Stimulated activated naive CD8-positive, alpha-beta T cell treated with anti-CD3 and anti-CD28 coated beads, Interleukin-15, Interleukin-2, amounts not matched to agents 100 U/mL and 50 U/mL, for 24 hours (primary cell): ENCODE data around the gene PCDHB7.
A peak's percentile ranks its signal among the peaks of the same experiment; 100 is the strongest.
"Not testable (repeated sequence)": the region's sequence is repeated elsewhere in the genome, so short reads cannot be mapped to it uniquely, and the experiment has no call there.

Source experiments
- ATAC-seq: fragments of 150-1000 bp; cut with Tn5 transposase; one replicate; pipeline ENCODE4 v1.10.0; 2021
- DNase-seq: peaks from one replicate; pipeline ENCODE4 v3.0.0; 2021

Gene PCDHB7

GRCh38 chr5:141180313-141180712 is 7.9 kb downstream of the PCDHB7 start:
- ATAC-seq (no peak), DNase-seq (no peak)

- ATAC-seq (no peak), DNase-seq (no peak)
These were observed 9.8 kb downstream of the PCDHB7 start, which contains the start of gene PCDHB16 for GRCh38 chr5:141182248-141182647. Gene PCDHB16 (plus strand): TSS chr5:141182387. CDS start chr5:141182560, 173 bp downstream.

GRCh38 chr5:141184117-141184855 is 11.8 kb downstream of the PCDHB7 start:
- not testable (repeated sequence) for DNase-seq

GRCh38 chr5:141186897-141187512 is 14.6 kb downstream of the PCDHB7 start, which contains the start of gene PCDHB9:
Gene PCDHB9 (plus strand): TSS chr5:141187161. CDS start chr5:141187319, 158 bp downstream.
- DNase-seq (peak; percentile 37), ATAC-seq (no peak)

More at GRCh38 chr5:141184117-141184855, 11.8 kb downstream of the PCDHB7 start:
- ATAC-seq: not testable (repeated sequence)

GRCh38 chr5:141188682-141189081 is 16.2 kb downstream of the PCDHB7 start:
- not testable (repeated sequence) for ATAC-seq, DNase-seq

- DNase-seq, ATAC-seq: not testable (repeated sequence)
These were observed 16.7 kb downstream of the PCDHB7 start for GRCh38 chr5:141189131-141189530.

GRCh38 chr5:141192110-141192725 is 19.8 kb downstream of the PCDHB7 start, which contains the start of gene PCDHB10:
Gene PCDHB10 (plus strand): TSS chr5:141192353. CDS start chr5:141192553, 200 bp downstream.
- DNase-seq (peak; percentile 32), ATAC-seq (no peak)

- not testable (repeated sequence) for ATAC-seq, DNase-seq
These were observed 21.9 kb downstream of the PCDHB7 start for GRCh38 chr5:141194332-141194731.

- DNase-seq: no peak
- ATAC-seq: no peak
These were observed 23.9 kb downstream of the PCDHB7 start for GRCh38 chr5:141196363-141196762.

- ATAC-seq: no peak
- DNase-seq: no peak
These were observed 27.2 kb downstream of the PCDHB7 start, which contains the start of gene PCDHB11 for GRCh38 chr5:141199359-141200235. Gene PCDHB11 (plus strand): TSS chr5:141199627. CDS start chr5:141199775, 148 bp downstream.

GRCh38 chr5:141201126-141201525 is 28.7 kb downstream of the PCDHB7 start:
- ATAC-seq: not testable (repeated sequence)

GRCh38 chr5:141201646-141202045 is 29.2 kb downstream of the PCDHB7 start:
- not testable (repeated sequence) for DNase-seq, ATAC-seq

More at GRCh38 chr5:141201126-141201525, 28.7 kb downstream of the PCDHB7 start:
- DNase-seq: not testable (repeated sequence)

GRCh38 chr5:141208478-141208877 is 36.0 kb downstream of the PCDHB7 start, which contains the start of gene PCDHB12:
Gene PCDHB12 (plus strand): TSS chr5:141208719. CDS start chr5:141208908, 189 bp downstream.
- ATAC-seq (no peak), DNase-seq (no peak)

GRCh38 chr5:141210281-141210680 is 37.8 kb downstream of the PCDHB7 start:
- ATAC-seq, DNase-seq: not testable (repeated sequence)

- not testable (repeated sequence) for DNase-seq
These were observed 38.4 kb downstream of the PCDHB7 start for GRCh38 chr5:141210849-141211248.

GRCh38 chr5:141213656-141214339 is 41.4 kb downstream of the PCDHB7 start, which contains the start of gene PCDHB13:
Gene PCDHB13 (plus strand): TSS chr5:141213919. CDS start chr5:141214124, 205 bp downstream.
- not testable (repeated sequence) for ATAC-seq
- peak; percentile 14 for DNase-seq

More at GRCh38 chr5:141210849-141211248, 38.4 kb downstream of the PCDHB7 start:
- not testable (repeated sequence) for ATAC-seq

GRCh38 chr5:141214583-141214982 is 42.1 kb downstream of the PCDHB7 start:
- not testable (repeated sequence) for DNase-seq, ATAC-seq

GRCh38 chr5:141215504-141215903 is 43.1 kb downstream of the PCDHB7 start:
- DNase-seq, ATAC-seq: not testable (repeated sequence)

GRCh38 chr5:141216035-141216434 is 43.6 kb downstream of the PCDHB7 start:
- not testable (repeated sequence) for ATAC-seq, DNase-seq
